Myocyte (in vitro differentiated cells): ENCODE results near the gene EFHD1. TPM values are rescaled to one million over a fixed set of nuclear protein-coding genes. Genes with fewer than 3 reads are reported as not detected.
"Not testable (repeated sequence)": the region's sequence is repeated elsewhere in the genome, so short reads cannot be mapped to it uniquely, and the experiment has no call there.

Experiments
- DNase-seq: peaks from one replicate; pipeline ENCODE4 v3.0.0-alpha.2; 2012; ENCODE audit warnings: low read depth
- total RNA-seq: library from RNA; depleted of rRNA; stranded (reverse); fragments of >200 nt; gene quantifications from 2 replicates; pipeline ENCODE4 v1.2.3, GENCODE V29; 2014

EFHD1 gene
- total RNA-seq, 1 donor from 2014 or later: 0.29 TPM

DNA sequence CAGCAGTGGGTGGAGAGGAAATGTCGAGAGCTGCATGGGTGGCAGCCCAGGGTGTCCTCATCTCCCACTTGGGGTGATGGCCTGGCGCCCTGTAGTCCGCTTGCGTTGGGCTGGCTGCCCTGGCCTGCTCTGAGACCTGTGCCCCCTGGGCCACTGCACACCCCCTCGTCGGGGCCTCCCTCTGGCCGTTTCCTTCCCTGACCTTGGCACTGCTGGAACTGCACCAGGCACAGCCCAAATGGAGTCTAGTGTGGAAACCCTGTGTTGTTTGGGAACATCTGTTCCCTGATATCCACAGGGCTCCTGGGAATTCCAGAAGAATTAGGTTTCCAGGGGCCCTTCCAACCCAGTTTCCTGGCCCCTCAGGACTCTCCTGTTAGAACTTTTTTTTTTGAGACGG, 13.9 kb downstream of the EFHD1 start:
- DNase-seq: no peak

GRCh38 chr2:232649033-232649432, 15.6 kb downstream of the EFHD1 start:
- DNase-seq: no peak

- peak; percentile 16 for DNase-seq
These were observed 19.1 kb downstream of the EFHD1 start for GRCh38 chr2:232652505-232652851.

GRCh38 chr2:232653441-232653840, 20.0 kb downstream of the EFHD1 start:
- peak; percentile 66 for DNase-seq

DNA sequence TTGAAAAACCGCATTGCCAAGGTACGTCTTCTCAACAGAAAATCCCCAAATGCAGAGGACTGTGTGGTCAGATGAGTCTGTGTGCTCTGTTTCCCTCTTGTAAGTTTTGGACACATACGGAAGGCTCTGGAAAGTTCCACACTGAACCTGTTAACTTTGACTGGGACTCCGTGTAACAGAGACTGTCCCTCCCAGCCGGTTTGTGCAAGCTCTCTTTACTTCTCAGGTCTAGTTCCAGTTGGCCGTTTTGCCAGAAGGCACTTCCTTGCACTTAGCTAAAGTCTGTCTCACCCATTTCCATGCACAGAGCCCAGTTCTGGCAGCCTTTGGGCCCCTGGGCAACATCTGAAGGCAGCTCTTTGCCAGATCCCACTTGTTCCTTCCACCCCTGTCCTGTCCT, 22.0 kb downstream of the EFHD1 start:
- no peak for DNase-seq

DNA sequence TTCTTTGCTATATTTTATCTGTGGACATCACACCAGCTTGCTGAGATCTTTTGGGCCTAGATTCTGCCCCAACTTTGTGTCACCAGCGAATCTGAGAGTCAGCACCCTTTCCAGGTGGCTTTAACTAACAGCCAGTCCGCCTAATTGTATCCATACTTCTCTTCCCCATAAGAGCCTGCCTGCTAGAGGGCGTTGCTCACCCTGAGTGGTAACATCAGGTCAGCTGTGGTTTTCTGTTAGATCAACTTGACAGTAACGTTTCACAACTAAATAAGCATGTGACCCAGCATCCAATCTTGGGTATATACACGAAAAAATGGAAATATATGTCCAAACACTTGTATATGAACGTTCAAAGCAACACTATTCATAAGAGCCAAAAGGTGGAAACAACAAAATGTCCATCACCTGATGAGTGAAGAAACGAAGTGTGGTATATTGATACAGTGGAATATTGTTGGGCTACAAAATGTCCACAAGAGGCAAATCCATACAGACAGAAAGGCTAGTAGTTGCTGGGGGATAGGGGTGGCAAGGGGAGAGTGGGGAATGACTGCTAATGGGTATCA, 24.9 kb downstream of the EFHD1 start:
- DNase-seq: peak; percentile 41

DNA sequence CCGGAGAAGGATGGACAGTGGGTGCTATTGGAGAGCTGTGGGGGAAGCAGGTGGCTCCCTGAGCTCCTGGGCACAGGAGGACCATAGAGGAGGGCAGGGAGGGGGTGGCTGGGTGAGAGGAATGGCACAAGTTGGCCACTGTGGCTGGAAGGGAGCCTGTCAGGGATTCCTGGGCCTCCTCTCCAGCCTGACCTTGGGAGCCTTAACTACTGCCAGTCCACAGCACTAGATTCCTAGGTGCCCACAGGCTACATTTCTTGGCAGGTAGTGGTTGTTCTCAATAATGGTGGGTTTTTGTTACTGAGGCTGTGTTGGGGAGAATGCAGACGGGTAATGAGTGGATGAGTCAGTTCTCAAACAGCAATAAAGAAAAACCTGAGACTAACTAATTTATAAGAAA, 26.0 kb downstream of the EFHD1 start:
- DNase-seq: peak; percentile 73

DNA sequence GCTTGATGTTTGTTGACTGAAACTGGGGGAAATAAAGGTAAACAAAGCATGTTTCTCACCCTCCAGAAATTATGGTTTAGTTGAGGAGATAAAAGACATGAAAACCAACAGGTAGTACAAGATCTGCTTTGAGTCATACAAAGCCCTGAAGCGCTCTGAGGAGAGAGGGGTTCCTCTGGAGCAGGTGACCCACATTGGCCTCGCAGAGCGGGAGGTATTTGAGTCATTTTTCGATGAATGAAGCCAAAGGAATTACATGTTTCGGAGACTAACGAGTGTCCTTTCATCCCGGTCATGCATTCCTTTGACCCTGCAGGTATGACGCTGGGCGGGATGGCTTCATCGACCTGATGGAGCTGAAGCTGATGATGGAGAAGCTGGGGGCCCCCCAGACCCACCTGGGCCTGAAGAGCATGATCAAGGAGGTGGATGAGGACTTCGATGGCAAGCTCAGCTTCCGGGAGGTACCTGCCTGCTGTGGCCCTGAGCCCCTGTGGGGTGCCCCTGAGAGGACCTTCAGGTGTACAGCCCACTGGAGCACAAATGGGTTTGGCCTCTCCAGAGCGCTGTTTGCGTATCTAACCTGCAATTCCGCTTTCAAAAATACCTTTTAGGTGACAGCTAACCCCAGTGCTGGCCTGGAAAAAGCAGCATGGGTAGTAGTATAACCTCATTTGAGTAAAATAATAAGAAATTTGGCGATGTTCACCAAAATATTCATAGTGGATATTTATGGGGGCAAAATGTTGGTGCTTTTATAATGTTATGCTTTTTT, 29.3 kb downstream of the EFHD1 start:
- no peak for DNase-seq

- DNase-seq: peak; percentile 86
These were observed 32.8 kb downstream of the EFHD1 start for GRCh38 chr2:232666051-232666805.

GRCh38 chr2:232667989-232668583, 34.7 kb downstream of the EFHD1 start:
- DNase-seq: peak; percentile 80

- DNase-seq: peak; percentile 53
These were observed 35.5 kb downstream of the EFHD1 start for GRCh38 chr2:232668805-232669444.

GRCh38 chr2:232672588-232672987, 39.2 kb downstream of the EFHD1 start:
- DNase-seq: no peak

GRCh38 chr2:232674491-232674890, 41.1 kb downstream of the EFHD1 start:
- no peak for DNase-seq

- DNase-seq: no peak
These were observed 42.0 kb downstream of the EFHD1 start for GRCh38 chr2:232675381-232675780.

DNA sequence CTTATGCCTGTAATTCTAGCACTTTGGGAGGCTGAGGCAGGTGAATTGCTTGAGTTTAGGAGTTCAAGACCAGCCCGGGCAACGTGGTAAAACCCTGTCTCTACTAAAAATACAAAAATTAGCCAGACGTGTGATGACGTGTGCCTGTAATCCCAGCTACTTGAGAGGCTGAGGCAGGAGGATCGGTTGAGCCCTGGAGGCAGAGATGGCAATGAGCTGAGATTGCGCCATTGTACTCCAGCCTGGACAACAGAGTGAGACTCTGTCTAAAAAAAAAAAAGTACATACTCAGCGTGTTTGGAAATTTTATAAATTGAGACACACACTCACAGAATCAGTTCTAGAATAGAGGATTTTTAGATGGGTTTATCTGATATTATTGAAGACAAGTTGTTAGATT, 46.6 kb downstream of the EFHD1 start:
- DNase-seq: no peak

GRCh38 chr2:232681527-232681926, 48.1 kb downstream of the EFHD1 start:
- no peak for DNase-seq

DNA sequence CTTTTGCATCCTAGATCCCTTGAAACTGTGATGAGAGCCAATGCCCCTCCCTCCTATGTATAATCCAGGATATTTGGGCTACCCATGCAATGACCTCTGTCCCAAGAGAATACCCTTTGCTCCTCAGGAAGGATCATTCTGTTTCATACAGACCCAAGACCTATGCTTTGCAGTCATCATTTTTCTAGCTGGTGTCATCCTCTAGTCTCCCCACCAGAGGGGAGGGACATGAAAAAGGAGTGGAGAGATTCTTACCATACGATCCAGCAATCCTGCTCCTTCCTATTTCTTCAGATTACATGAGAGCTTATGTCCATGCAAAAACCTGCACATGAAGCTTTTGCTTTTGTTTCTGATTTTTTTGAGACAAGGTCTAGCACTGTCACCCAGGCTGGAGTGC, 50.0 kb downstream of the EFHD1 start:
- no peak for DNase-seq

DNA sequence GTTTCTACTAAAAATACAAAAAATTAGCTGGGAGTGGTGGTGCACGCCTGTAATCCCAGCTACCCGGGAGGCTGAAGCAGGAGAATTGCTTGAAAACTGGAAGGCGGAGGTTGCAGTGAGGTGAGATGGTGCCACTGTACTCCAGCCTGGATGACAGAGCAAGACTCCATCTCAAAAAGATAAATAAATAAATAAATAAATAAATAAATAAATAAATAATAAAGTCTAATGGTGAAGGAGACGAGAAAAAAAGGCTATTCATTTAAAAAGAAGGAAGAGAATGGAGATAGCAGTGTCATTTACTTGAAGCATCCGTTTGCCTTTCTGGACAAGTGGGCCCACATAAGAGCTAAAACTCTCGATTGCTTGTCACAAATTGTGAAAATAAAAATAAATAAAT, 52.0 kb downstream of the EFHD1 start:
- not testable (repeated sequence) for DNase-seq

DNA sequence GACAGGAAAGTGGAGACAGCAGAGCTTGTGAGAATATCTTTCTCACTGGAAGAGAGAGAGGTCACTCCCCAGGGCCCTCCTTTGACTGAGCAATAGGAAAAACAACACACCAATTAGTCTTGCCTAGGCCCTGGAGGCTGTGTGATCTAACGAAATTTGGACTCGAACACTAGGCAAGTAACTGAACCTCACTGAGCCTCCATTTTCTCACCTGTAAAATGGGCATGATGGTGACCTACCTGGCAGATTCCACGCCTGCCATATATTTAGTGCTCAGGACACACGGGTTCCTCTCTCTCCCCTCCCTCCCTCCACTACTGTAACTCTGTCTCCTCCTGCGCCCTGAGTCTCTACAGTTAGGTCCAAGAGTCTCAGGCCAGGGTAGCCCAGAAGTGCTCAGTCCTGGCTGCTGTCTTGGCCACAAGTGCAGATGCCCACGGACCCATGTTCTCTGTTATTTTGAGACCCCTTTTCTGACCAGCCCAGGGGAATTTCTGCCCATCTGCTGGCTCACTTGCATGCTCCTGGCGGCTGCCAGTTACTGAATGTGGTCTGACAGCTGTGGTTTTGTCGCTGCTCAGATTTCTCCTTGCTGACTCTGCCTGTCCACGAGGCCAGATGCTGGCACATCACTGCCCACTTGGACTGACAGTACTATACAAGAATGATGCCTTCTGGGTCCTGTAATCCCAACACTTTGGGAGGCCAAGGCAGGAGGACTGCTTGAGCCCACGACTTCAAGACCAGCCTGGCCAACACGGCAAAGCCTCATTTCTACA, 54.2 kb downstream of the EFHD1 start:
- DNase-seq: peak; percentile 95

DNA sequence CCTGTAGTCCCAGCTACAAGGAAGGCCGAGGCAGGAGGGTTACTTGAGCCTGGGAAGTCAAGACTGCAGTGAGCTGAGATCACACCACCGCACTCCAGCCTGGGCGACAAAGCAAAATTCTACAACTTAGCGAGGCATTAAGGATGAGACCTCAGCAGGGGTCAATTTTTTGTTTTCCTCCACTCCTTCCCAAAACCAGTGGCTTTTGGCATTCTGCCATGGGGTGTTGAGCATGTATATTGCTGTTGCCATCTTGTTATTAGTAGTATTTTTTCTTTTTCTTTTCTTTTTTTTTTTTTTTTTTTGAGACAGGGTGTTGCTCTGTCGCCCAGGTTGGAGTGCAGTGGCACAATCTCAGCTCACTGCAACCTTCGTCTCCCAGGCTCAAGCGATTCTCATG, 54.8 kb downstream of the EFHD1 start:
- no peak for DNase-seq
